ENCODE data around the gene TEX12.

The TEX12 gene

GRCh38 chr11:112210890-112211289, 43.7 kb downstream of the TEX12 start:
- DNase-seq (ENCODE audit: low read depth in 1 of 2, low spot score in 1 of 2) = no peak

- no peak for DNase-seq (ENCODE audit: low read depth in 1 of 2, low spot score in 1 of 2)
Measured at GRCh38 chr11:112211536-112211935, 44.4 kb downstream of the TEX12 start.

GRCh38 chr11:112212290-112212689, 45.1 kb downstream of the TEX12 start:
- DNase-seq (ENCODE audit: low read depth in 1 of 2, low spot score in 1 of 2) = no peak

- no peak for DNase-seq (ENCODE audit: low read depth in 1 of 2, low spot score in 1 of 2)
Measured at GRCh38 chr11:112212710-112213109, 45.5 kb downstream of the TEX12 start.

GRCh38 chr11:112213753-112214152, 46.6 kb downstream of the TEX12 start:
- no peak for DNase-seq (ENCODE audit: low read depth in 1 of 2, low spot score in 1 of 2)

GRCh38 chr11:112215621-112216020, 48.4 kb downstream of the TEX12 start:
- DNase-seq (ENCODE audit: low read depth in 1 of 2, low spot score in 1 of 2) = no peak

- no peak for DNase-seq (ENCODE audit: low read depth in 1 of 2, low spot score in 1 of 2)
Measured at GRCh38 chr11:112216561-112217105, 49.5 kb downstream of the TEX12 start.

GRCh38 chr11:112219476-112220232, 52.5 kb downstream of the TEX12 start:
- no peak for DNase-seq (ENCODE audit: low read depth in 1 of 2, low spot score in 1 of 2)

GRCh38 chr11:112221274-112221835, 54.2 kb downstream of the TEX12 start:
- DNase-seq (ENCODE audit: low read depth in 1 of 2, low spot score in 1 of 2) = no peak

All from stimulated activated CD4-positive, alpha-beta T cell treated with anti-CD3 and anti-CD28 coated beads, Interleukin-15, amount 100 ng/mL, for 1 hour (primary cell).